Stimulated activated CD4-positive, alpha-beta T cell treated with anti-CD3 and anti-CD28 coated beads, TNF-alpha, amount 100 ng/mL, for 4 hours (primary cell): Measurements from ENCODE around the gene ACADVL.
"Not testable (repeated sequence)": the region's sequence is repeated elsewhere in the genome, so short reads cannot be mapped to it uniquely, and the experiment has no call there.

Experiments used
- DNase-seq, 3 experiments: peaks; one replicate each; pipeline ENCODE4 v3.0.0-alpha.2; 2020; ENCODE audit warnings: low read depth in 3 of 3

ACADVL gene

DNA sequence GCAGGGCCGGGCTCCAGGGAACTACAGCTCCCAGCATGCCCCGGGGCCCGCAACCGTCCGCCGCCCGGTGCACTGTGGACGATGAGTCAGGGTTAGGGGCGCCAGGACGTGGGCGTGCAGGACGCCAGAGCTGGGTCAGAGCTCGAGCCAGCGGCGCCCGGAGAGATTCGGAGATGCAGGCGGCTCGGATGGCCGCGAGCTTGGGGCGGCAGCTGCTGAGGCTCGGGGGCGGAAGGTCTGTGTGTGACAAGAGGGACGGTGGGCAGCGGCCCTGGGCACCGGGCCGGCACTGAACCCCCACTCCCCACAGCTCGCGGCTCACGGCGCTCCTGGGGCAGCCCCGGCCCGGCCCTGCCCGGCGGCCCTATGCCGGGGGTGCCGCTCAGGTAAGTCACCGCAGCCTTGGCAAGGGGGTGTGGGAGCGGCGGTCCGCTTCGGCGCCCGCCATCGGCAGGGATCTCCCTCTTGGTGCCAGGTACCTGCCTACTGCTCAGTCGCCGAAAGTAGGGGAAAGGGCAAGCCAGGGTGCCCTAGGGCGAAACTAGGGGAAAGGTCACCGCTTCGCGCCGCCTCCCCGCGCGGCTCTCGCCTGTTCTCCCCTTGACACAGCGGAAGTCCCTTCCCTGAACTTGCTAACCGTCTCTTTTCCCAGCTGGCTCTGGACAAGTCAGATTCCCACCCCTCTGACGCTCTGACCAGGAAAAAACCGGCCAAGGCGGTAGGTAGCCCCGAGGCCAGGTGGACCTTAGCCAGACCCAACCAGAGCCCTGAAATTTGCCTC lies at the start of gene ACADVL, which contains the start of gene DLG4:
ACADVL (plus strand) TSS at position 127 of the 781 bp plus-strand sequence; CDS start at position 174, 47 bp downstream.
DLG4 (minus strand) TSS at position 25 of the 781 bp plus-strand sequence.
- DNase-seq, result peak; percentile 57 to 67 (median 58)

DNA sequence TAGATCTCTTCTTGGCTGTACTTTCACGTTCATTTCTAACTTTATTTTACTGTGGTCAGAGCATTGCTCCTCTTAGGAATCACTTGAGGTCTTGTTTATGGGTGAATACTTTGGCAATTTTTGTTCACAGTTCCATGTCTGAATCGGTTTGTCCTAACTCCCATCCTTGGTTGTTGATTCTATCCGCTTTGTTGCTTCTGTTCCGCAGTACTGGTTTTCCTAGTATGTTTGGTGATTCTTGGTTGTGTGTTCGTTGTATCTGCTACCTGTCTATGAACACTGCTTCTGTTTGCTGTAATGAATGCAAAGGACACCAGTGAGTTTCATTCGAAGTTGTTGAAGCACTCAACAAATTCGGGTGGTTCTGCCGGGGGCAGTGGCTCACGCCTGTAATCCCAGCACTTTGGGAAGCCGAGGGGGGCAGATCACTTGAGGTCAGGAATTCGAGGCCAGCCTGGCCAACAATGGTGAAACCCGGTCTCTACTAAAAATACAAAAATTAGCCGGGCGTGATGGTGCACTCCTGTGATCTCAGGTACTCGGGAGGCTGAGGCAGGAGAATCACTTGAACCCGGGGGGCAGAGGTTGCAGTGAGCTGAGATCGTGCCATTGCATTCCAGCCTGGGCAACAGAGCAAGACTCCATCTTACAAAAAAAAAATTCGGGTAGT lies 47.1 kb upstream of the ACADVL start:
- DNase-seq, result not testable (repeated sequence)

DNA sequence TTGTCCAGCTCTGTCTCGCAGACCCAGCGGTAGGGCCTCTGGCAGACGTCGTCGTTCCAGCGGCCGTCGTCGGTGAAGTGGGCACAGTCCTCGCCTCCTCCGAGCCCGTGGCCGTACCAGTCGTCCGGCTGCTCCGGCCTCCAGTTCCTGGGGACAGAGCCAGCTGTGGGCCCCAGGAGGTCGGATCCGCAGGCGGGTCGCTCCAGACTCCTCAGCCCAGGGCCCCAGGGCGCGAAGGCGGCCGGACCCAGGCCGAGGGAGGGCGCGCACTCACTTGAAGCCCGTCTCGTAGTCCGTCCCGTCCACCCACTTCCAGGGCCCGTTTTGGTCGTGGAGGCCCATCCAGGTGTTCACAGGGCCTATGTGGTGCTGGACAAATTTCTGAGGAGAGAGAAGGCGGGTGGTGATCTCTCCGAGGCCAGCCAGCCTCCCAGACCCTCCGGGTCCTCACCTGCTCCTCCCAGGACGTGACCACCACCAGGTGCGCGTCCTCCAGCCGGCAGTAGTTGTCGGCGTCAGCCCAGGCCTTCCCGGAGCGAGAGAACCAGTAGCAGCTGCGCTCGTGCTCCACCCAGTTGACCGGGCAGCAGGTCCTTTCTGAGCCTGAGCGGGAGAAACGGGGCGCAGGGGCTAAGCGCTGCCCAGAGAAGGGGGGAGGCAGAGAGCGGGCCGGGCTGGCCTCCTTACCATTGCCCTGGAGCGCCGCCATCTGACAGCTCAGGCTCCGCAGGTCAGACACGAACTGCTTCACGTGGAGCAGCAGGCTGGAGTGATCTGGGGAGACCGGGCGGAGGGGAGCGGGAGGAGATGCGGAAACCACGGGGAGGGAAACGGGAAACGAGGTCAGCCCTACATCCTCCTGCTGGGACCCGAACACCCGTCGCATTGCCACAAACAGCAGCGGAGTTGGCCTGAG lies 45.8 kb upstream of the ACADVL start:
- DNase-seq, result no peak

DNA sequence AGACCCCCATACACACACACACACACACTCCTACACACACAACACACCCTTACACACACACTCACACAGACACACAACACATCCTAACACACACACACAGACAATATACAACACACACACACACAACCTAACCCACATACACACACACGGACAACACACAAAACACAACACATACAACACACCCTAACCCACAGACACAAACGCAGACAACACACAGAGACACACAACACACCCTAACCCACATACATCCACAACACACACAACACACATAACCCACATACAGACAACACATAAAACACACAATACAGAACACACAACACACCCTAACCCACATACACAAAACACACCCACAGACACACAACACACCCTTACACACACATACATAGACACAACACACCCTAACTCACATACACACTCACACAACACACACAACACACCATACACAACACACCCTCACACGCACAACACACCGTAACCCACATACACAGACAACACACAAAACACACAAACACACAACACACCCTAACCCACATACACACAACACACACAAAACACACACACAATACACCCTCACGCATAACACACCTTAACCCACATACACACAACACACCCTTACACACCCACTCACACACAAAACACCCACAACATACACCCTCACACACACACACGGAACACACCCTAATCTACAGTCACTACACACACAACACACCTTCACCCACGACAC lies 45.0 kb upstream of the ACADVL start:
- DNase-seq, result no peak

DNA sequence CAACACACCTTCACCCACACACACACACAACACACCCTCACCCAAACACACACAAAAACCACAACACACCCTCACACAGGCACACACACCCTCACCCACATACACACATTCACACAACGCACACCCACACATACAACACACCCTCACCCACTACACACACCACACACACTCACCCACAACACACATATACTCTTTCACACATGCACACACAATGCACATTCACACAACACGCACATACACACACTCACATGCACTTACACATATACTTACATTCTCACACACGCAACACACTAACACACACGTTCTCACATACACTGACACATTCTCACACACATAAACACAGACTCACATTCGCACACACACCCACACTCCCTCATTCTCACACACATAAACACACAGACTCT lies 44.4 kb upstream of the ACADVL start:
- DNase-seq, result no peak

DNA sequence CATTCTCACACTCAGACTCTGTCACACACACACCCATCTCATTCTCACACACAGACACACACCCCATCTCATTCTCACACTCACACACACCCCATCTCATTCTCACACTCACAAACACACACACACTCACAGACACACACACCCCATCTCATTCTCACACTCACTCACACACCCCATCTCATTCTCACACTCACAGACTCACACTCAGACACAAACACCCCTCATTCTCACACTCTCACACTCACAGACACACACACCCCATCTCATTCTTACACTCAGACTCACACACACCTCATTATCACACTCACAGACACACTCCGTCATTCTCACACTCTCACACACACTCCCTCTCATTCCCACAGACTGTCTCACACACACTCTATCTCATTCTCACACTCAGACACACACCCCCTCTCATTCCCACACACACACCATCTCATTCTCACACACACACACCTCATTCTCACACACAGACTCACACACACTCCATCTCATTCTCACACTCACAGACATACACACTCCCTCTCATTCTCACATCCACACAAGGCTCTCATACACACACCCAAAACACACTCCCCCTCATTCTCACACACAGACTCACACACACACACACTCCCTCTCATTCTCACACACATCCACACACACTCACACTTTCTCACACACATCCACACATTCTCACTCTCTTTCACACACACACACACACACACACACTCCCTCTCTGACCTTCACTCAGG lies 43.5 kb upstream of the ACADVL start:
- DNase-seq, result no peak

DNA sequence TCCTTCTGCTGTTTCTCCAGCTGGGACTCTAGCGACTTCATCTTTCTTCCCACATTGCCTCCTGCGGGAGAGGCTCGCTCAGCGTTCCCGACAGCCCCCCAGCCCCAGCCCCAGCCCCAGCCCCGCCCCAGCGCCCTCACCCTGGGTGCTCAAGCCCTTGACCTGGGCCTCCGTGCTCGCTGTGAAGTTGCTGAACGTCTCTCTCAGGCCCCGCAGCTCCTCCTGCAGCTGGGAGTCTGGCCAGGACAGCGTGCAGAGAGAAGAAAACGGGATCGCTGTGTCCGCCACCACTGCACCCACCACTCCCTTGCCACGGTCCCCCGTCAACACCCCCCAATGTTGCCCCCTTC lies 42.9 kb upstream of the ACADVL start:
- DNase-seq, result no peak

DNA sequence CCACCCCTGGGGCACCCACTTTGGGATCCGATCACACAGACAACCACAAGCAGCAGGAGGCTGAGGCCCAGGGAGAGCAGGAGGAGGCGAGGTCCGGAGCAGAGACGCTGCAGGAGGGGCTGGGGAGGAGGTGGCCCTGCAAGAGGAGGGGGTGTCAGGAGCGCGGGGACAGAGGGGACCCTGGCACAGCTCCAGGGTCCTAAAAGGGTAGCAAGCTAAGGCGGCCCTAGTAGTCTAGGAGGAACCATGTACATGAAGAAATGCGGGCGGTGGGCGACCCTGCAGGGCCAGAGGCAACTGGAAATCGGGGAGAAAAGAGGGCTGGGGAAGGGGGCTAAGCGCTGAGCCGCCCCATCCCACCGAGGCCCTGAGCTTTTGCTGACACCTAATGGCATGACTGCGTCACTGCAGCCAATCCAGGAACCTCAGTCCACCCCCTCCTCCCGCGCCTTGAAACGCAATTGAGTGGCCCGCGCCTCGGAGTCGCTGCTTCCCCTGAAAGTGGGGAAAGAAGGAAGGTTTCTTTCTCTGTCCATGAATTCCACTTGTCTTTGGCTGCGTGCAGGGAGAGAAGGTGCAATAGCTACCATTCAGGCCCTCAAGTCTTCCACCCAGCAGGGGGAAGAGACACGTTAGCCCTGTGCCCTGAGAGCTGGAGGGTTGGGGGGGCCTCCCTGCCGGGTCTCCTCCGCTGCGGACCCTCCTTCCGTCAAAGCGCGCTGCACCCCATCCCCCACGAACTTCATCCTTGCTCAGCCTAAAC lies 42.4 kb upstream of the ACADVL start:
- DNase-seq, result peak; percentile 39 to 42 (median 41)

DNA sequence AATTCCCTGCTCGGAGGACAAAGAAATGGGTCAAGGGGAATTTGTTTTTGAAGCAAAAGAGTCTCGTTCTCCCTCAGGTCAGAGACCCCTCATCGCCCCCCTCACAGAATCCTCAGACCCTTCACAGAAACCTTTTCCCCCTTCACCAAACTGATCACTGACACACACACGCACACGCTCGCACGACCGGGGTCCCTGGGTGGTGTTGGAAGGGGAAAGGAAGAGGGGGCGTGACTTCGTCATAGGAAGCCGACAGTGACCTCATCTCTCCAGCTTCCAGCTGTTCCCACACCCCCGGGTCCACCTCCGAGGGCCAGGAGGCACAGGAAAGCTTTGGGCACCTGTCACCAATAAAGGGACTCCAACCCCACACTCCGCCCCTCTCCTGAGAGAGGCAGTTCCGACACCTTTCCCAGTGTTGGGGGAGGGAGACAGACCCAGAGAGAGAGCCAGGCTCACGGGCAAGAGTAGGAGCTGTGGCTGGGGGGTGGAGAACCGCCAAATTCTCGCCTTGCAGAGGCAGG lies 41.7 kb upstream of the ACADVL start:
- DNase-seq, result no peak

DNA sequence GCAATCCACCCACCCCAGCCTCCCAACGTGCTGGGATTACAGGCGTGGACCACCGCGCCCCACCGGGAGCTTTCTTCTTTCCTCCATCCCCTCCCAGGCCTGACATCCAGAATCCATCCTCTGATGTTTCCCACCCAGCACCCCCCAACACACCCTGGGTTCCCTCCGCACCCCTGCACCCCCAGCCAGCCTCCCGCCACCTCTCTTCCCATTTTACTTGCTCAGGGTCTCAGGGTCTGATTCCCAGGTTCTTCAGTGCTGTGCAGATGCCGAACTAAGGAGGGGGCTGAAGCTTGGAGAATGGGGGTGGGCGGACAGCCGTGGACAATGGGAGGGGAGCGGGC lies 40.8 kb upstream of the ACADVL start:
- DNase-seq, result no peak

DNA sequence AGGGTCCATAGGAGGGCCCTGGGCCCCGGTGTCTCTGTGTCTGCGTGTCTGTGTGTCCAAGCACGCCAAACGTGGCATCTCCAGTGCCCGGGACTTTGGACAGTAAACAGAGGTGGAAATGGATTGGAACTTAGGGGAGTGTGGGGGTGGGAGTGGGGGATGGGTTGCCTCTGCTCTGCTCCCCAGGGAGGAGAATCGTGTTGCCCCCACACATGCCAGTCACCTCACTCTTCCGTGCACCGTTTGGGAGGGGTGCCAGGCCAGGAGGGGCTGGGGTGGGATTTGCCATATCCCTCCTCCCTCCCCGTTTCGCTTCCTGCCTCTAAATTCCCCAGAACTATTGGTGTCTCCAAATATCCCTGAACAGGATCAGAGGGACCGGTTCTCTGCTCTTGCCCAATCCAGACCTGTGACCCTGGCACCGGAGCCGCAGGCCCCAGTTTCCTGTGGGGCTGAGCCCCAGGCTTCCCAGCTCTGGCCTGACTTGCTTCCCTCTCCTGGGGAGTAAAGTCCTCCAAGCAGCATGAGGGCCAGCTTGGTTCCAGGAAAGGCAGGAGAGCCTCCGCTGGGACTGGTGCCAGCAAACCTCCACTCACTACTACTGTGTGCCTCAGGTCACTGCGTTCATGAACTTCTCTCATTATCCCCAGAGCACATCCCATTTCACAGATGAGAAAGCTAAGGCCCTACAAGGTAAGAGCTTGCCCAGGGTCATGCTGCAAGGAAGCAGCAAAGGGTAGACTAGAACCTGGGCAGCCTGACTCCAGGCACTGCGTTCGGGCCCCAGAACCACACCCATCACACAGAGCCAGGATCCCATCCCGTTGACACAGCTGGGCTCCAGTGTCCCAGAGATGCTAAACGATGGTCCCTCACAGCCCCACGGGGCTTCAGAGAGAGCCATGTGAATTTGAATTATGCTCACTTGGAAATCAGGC lies 40.2 kb upstream of the ACADVL start, which contains the start of gene ASGR1:
ASGR1 (minus strand) TSS at position 54 of the 938 bp plus-strand sequence. CDS start 807 bp downstream, outside the sequence.
- DNase-seq, result no peak

DNA sequence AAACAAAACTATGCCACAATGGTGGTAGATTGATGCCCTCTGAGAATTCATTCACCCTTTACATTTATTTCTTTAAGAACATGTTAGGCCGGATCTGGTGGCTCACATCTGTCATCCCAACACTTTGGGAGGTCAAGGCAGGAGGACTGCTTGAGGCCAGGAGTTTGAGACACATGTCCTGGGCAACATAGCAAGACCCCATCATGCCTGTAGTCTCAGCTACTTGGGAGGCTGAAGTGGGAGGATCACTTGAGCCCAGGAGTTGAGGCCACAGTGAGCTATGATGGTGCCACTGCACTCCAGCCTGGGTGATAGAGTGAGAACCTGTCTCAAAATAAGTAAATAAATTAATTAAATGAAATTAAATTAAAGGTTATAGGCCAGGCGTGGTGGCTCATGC lies 37.6 kb upstream of the ACADVL start:
- DNase-seq, result not testable (repeated sequence)

DNA sequence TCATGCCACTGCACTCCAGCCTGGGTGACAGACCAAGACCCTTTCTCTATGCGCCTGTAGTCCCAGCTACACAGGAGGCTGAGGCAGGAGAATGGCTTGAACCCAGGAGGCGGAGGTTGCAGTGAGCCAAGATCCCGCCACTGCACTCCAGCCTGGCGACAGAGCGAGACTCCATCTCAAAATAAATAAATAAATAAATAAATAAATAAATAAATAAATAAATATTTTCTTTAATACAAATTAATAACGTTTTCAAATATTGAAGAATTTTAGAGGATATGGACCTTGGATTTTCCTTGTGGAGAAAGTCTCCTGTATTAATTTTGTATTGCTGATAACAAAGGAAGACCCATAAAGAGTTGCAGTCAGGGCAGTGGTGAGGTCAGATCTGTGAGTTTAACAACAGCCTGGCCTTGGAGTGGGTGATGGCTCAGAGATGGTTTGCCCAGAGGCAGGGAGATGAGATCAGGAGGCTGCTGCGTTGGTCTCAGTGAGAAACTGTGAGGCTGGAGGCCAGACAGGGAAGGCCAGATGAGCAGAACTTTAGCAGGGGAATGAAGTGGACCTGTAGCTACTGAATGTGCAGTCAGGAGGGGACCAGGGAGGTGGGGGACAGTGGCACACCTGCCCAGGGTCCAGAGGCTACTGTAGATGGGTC lies 36.2 kb upstream of the ACADVL start:
- no peak for DNase-seq

DNA sequence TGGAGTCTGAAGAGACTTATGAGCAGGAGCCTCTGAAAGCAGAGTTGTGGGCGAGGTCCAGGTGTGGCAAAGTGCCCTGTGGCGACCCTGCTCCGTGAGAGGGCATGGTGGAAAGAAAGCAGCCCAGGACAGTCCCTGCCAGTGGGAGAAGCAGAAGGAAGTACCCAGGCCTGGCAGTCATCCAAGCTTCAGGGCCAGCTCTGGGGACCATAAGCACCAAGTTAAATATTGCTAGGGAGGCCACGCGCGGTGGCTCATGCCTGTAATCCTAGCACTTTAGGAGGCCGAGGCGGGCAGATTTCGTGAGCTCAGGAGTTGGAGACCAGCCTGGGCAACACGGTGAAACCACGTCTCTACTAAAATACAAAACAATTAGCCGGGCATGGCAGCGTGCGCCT lies 35.6 kb upstream of the ACADVL start:
- no peak for DNase-seq

DNA sequence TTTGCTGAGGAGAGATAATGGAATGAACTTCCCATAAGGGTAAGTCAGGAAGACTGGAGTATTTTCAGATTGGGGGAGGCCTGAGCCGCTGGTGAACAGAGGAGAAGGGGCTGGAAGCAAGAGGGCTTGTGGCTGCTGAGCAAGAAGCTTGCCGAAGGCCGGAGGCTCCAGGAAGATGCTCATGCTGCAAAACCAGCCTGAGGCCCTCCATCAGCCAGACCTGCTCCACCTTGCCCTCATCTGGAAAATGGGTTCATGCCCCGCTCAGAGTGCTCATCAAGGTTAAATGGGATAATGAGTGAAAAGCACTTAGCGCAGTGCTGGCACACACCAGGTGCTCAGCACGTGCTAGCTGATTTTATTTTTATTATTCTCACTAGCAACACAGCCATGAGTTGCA lies 35.1 kb upstream of the ACADVL start:
- no peak for DNase-seq

DNA sequence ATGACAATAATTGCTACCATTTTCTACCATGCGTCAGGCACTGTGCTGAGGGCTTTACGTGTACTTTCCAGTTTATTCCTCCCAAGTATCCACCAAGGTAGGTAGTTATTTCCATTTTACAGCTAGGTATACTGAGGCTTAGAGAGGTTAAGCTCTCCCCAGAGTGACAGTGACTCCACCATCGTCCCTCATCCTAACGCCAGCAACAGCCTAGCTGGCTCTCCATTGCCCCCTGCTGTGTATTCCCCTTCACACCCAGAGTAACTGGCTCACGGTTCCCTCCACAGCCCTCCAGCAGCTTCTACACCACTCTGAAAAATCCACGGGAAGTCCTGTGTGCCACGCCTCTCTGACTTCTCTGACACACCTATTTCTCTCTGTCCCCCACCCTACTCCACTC lies 33.5 kb upstream of the ACADVL start:
- no peak for DNase-seq

DNA sequence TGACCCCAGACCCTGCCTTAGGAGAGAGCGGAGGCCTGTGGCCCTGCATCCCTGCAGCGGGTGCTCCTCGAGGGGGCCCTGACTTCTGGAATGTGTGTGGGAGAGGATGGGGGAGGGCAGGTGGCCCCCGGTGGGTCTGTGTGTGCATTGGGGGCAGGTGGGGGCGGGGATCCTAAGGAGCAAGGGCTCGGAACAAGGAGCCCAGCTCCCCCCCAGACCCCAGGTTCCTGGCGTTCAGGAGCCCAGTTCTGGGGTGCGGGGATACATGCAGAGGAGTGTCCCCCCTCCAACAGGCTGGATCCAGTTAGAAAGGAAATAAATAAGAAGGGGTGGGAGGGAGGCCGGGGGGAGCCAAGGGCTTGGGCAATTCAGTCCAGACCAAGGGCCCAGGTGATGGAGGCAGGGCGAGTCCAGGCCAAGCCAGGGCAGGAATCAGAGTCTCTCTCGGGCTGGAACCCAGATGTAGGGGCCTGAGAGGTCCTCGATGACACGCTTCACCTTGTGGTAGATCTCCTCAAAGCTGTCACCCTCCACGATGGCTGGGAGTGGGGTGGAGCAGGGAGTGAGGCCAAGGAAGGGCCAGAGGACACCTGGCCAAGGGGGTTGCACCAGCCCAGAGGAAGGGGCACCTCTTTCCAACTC lies 29.3 kb upstream of the ACADVL start:
- DNase-seq, result no peak

DNA sequence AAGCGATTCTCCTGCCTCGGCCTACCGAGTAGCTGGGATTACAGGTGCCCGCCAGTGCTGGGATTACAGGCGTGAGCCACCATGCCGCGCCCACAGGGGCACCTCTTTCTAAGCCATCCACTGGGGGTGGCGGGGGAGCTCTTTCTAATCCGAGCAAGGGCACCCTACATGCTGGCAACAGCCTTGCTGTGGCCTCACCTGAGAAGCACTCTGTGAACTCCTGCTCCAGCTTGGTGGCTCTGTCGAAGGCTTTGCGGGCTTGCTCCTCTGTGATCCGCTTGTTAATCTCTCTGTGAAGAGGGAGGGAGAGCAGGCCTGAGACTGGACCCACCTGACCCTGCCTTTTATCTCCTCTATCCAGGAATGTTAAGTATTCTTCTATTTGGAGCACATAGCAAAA lies 28.7 kb upstream of the ACADVL start:
- no peak for DNase-seq
